Measurements from ENCODE around the gene CHSY1.

Gene CHSY1

GRCh38 chr15:101149864-101150722, 101.8 kb downstream of the CHSY1 start:
- no peak for DNase-seq

- no peak for DNase-seq
Observed at GRCh38 chr15:101148881-101149664, 102.8 kb downstream of the CHSY1 start.

GRCh38 chr15:101148166-101148880, 103.5 kb downstream of the CHSY1 start:
- DNase-seq, result no peak

- DNase-seq, result no peak
Observed at GRCh38 chr15:101147181-101147580, 104.7 kb downstream of the CHSY1 start.

GRCh38 chr15:101146118-101146702, 105.6 kb downstream of the CHSY1 start:
- DNase-seq, result no peak

GRCh38 chr15:101145362-101145761, 106.5 kb downstream of the CHSY1 start:
- DNase-seq, result no peak

GRCh38 chr15:101143321-101143720, 108.5 kb downstream of the CHSY1 start:
- DNase-seq, result no peak

GRCh38 chr15:101142711-101143110, 109.1 kb downstream of the CHSY1 start:
- DNase-seq, result no peak

- DNase-seq, result no peak
Observed at GRCh38 chr15:101141926-101142527, 109.8 kb downstream of the CHSY1 start.

- no peak for DNase-seq
Observed at GRCh38 chr15:101140697-101141065, 111.2 kb downstream of the CHSY1 start.

GRCh38 chr15:101139986-101140696, 111.7 kb downstream of the CHSY1 start:
- DNase-seq, result no peak

- DNase-seq, result no peak
Observed at GRCh38 chr15:101138913-101139880, 112.7 kb downstream of the CHSY1 start.

- no peak for DNase-seq
Observed at GRCh38 chr15:101138086-101138660, 113.7 kb downstream of the CHSY1 start.

GRCh38 chr15:101137312-101137940, 114.4 kb downstream of the CHSY1 start:
- no peak for DNase-seq

GRCh38 chr15:101136381-101137268, 115.2 kb downstream of the CHSY1 start:
- no peak for DNase-seq

- no peak for DNase-seq
Observed at GRCh38 chr15:101135532-101136166, 116.2 kb downstream of the CHSY1 start.

- no peak for DNase-seq
Observed at GRCh38 chr15:101134780-101135179, 117.1 kb downstream of the CHSY1 start.

- no peak for DNase-seq
Observed at GRCh38 chr15:101133751-101134261, 118.0 kb downstream of the CHSY1 start.

Measured in NCI-H1105 treated with DMSO at 0.1 percent for 48 hours (cell line).